CD4-positive, alpha-beta T cell treated with Interleukin-4 for 1 hour (primary cell): ENCODE measurements around the gene CHST13.

Source experiments
- DNase-seq, 2 donors: peaks; one replicate each; pipeline ENCODE4 v3.0.0-alpha.2; 2020 to 2022

CHST13 gene

DNA sequence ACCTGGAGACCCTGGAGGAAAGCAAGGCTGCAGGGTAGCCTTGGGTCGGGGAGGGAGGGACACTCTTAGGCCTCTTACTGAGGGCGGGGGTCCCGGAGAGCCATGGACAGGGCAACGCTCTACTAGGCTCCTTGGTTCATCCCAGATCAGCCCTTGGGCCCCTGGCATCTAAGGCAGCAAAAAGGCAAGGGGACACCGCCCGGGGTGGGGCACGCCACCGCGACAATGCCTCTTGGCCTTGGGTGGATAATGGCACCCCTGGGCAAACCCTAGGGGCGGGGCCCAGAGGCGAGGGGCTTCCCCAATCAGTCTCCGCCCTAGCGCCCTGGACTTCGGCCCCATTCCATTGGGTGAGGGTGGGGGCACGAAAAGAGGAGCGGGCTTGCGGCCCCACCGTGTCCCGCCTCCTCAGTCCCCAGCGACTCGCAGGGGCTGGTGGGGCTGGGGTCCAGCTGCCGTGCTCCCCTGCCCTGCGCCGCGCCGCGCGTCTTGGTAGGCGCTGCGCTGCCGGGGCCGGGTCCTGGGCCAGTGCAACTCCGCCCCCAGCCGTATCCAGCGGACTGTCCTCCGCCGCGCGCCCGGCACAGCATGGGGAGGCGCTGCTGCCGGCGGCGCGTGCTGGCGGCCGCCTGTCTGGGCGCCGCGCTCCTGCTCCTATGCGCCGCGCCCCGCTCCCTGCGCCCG, at the start of gene CHST13:
TSS of gene CHST13 (plus strand) at position 411 of the 684 bp plus-strand sequence. CDS start at position 589, 178 bp downstream.
- DNase-seq, result peak in 1 of 2 donors; percentile 33

DNA sequence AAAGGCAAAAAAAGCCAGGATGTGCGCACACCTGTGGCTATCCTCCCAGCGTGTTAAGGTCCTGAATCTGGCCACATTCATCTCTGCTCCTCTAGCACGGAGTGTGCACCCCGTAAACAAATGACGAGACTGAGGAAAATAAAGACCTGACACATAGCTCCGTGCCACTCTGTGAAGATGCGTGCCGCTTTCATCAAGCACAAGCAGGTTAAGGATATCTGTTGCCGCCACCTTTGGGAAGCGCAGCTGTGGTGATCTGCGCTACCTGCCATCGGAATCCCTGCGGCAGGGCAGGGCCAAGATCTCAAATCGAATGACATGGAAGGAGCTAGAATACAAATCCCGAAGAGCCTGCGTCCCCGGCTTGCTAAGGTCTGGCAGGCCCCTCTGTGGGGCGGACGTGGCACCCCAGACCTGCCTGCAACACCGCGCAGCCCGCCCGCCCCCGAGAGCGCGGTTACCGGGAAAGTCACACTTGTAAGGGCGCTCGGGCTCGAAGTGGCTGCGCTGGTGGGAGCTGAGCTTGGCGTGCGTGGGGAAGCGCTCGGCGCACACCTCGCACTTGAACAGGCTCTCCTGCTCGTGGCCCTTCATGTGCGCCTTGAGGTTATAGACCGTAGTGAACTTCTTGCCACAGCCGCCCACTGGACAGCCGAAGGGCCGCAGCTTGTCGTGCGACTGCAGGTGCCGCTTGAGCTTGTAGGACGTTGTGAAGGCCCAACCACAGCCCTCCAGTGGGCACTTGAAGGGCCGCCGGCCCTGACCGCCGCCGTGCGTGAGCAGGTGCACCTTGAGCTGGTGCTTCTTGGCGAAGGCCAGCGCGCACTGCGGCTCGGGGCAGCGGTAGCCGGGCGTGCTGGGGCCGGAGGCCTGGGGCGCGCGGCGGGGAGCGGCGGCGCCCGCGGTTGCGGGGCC, 49.2 kb upstream of the CHST13 start:
- peak; percentile 39 to 43 for DNase-seq

DNA sequence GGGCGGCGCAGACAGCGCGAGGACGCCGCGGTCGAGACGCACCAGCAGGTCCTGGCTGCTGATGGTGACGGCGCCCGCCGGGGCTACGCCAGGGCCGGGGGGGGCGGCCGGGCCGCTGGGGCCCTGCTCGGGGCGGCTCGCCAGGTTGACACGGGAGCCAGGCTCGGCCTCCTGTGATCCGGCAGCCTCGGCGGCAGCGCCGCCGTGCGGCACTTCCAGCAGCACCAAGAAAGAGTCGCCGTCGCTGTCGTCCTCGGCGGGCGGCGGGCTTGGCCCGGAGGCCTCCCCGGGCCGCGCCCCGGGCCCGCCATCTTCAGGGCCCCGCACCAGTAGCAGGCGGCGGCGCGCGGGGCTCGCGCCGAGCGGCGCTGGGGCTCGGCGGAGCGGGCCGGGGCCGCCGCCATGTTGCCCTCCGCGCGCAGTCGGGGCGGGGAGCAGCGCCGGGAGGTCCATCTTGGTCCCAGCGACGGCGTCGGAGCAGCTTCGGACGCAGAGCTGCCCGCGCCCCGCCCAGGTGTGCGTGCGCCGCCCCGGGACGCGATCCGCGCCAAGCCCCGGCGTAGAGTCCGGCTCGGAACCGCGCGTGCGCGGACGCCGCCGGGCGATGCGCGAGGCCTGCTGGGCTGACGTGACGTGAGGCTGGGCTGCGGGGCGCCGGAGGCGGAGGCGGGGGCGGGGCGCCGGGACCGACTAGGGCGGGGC, 48.4 kb upstream of the CHST13 start, which contains the start of gene ZXDC:
TSS of gene ZXDC (minus strand) at position 479 of the 702 bp plus-strand sequence. CDS start at position 453, 26 bp downstream.
- DNase-seq, result peak; percentile 93 to 94

DNA sequence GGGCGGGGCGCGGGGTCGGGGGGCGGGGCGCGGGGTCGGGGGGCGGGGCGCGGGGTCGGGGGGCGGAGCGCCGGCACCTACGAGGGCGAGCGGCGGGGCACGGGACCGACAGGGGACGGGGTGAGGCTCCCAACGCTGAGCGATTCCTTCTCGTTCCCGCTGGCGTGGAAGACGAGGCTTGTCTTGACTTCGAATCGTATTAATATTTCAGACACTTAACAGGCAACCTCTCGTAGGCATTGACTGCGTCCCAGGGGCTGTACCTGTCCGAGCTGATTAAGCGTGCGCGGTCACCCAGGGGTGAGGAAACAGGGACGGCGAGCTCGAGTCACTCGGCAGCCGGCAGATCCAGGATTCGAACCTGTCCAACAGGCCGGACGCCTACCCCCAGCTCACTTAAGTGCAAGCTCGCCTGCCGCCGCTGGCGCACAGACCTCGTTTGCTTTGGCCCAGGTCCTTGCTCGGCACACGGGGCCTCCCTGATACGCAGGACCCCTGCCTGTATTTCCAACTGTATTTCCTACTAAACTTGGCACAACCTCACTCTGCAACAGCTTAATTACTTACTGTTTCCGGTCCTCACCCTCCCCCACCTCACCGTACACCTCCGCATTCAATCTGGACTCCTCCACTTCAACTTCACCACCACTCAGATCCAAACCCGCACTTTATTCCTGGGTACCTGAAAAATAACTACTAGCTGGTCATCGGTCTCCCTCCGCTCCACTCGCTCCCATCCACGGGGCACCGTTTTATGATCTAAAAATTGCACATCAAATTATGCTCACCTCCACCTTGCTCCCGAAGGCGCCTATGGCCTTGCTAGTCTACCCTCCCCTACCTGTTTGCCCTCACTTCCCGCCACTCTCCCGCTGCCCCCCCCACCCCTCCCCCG, 47.5 kb upstream of the CHST13 start:
- DNase-seq, result no peak

DNA sequence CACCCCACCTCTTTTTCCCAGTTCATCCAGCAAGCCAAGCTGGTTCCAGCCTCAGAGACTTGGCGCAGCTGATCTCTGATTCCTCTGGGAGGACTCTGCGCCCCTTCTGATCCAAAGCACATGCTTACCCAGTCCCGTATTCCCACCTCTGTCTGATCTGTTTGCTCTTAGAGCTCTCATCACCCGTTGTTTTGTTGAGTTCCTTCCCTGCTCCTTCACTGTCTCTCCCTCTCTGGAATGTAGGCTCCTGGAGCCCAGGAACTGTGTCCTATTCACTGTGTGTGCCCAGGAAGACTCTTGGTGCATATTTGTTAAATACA, 46.9 kb upstream of the CHST13 start:
- no peak for DNase-seq

GRCh38 chr3:126478581-126479310, 45.2 kb upstream of the CHST13 start:
- no peak for DNase-seq

- DNase-seq, result no peak
Observed at GRCh38 chr3:126479642-126480041, 44.3 kb upstream of the CHST13 start.

GRCh38 chr3:126480206-126480605, 43.7 kb upstream of the CHST13 start:
- no peak for DNase-seq

DNA sequence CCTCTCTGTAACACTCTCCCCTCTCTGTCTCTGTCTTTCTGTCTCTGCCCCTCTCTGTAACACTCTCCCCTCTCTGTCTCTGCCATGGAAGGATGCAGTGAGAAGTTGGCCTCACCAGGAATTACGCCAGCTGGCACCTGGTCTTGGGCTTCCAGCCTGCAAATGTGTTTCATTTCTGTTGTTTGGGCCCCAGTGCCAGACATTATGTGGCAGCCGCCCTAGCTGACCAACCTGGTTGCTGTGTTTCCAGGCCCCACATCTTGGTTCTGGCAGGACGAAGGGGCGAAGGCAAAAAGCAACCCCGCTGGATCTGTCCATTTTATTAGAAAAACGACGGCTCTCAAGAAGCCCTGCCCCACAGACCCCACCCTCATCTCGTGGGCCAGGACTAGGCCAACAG, 43.1 kb upstream of the CHST13 start:
- no peak for DNase-seq

- DNase-seq, result no peak
Observed at GRCh38 chr3:126481808-126482502, 42.0 kb upstream of the CHST13 start.

DNA sequence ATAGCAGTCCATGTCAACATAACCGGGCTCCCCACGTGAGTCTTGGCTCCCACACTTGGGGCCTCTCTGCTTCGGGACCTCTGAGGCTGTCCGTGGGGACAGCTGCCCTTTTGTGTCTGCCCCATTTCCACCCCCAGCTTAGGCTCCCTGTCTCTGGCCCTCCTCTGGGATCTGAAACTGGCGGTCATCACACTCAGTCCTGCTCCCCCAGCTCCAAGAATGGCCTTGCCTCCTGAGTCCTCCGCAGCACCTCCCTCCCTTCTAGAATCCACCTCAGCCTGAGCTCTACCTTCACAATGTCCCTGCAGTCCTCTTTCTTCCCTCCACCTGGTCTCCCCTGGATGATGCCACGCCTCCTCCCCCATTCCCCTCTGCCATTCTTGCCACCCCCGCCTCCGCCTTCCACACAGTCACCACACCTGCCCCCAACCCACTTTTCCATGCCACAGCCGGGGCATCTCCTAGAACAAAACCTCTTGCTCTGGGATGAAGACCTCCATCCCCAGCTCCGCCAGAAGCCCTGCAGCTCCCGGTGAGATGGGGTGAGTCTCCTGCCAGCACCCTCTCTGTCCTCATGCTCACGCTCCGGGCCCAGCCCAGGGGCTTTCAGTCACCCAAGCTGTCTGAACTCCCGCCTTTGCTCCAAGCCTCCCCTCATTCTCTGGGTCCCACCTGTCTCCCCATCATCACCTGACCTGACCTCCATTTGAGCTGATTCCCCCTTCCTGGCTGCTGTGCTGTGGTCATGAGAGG, 41.3 kb upstream of the CHST13 start:
- no peak for DNase-seq

- DNase-seq, result no peak
Observed at GRCh38 chr3:126483321-126483761, 40.6 kb upstream of the CHST13 start.

- DNase-seq, result no peak
Observed at GRCh38 chr3:126484148-126484547, 39.8 kb upstream of the CHST13 start.

DNA sequence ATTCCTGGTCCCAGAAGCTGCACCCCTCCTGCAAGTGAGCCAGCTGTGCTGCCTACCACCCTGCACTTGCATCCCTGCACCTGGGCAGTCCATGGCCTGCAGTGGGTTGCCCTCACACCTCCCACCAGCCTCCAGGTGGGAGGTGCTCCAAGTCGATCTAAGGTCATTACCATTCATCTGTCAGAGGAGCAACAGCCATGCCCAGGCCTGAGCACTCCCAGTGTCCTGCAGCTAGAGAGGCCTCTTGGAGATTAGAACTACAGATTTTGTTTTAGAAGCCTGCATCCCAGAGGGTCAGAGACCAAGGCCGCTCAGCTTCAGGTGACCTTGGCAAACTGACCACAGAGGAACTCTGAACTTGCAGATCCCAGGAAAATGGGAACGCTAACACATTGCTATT, 39.3 kb upstream of the CHST13 start:
- DNase-seq, result no peak

DNA sequence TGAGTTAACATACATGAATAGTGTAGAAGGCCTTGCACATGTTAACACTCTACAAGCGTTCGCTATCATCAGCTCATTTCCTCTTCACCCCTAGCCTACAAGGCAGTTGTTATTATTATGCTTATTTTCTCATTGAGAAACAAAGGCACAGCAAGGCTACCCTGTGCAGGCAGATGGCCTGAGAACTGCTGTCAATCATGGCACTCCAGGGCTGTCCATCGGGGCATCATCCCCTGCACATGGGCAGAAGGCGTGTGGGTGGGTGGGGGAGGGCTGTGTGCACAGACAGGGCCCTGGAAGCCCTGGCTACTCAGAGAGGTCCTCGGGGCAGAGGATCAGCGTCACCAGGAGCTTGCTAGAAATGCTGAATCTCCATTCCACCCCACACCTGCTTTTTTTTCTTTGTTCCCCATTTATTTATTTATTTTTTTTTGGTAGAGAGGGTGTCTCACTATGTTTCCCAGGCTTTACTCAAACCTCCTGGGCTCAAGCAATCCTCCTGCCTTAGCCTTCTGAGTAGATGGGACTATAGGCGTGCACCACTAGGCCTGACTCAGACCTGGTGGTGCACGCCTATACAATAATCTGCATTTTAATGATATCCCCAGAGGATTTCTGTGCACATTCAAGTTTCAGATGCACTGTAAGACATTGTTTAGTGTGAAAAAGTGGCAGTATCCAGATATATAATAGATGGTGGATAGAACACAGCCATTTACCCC, 38.6 kb upstream of the CHST13 start:
- no peak for DNase-seq

DNA sequence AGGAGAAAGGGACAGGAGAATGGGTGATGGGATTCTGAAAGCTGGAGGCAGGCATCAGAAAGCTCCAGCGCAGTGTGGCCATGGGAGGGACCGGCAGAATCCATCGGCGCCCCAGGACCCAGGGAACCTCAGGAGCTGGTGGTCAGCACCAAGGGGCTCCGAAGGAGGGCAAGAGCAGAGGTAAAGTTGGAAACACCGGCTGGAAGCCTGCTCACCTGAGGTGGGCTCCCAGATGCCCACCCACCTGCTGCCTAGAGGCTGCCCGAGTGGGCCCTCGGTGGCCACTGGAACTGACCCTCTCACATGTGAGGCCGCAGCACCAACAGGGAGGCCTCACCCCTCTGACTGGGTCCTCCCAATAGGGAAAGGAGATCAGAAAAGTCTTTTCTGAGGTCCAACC, 38.0 kb upstream of the CHST13 start:
- no peak for DNase-seq

- no peak for DNase-seq
Observed at GRCh38 chr3:126486360-126486847, 37.6 kb upstream of the CHST13 start.

DNA sequence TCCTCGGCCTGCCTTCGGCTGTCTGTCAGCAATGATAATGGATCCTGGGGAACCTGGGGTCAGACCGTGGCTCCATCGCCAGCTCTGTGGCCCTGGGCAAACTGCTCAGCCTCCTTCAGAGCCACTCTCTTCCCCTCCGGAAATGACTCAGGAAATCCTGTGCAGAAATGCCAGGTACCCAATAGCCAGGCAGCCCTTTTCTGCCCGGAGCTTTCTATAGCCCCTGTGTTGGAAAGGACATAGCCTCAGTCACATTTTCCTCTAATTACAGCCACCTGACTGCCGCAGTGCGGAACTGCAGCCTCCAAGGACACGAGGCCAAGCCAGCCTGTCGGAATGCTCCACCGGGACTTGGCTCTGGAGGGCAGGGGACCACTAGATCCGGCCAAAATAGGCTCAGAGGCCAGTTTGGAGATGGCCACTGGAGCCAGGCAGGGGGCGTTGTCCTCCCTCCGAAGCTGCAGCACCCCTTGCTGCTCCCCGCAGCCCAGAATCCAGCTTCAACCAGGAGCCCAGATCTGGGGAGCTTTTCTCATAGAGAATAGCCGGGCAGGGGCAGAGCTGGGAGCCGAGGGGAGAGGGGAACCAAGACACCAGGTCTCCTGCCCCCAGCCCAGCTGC, 36.7 kb upstream of the CHST13 start:
- no peak for DNase-seq

DNA sequence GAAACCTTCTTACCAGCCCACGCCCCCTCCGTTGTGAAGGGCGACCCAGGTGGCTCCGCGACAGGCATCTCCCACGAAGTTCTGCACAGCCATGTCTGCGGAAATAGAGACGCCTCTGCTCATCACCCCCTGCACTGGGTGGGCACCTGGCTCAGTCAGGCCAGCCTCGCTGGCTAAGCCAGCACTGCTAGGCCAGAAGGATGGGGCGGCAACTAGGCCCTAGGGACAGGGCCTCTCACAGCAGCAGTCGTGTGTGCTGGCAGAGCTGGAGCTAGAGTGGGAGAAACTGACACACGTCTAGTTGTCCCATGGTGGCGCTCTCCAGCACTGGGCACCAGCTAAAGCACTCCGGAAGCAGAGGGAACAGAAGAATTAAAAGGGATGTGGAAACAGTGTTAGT, 35.8 kb upstream of the CHST13 start:
- DNase-seq, result no peak
